AG04449 (cell line): ENCODE results near the gene SBF1.

Experiments used
- CTCF ChIA-PET: fragments of 350-600 bp; formaldehyde crosslinking; extraction: SDS; loops from one replicate; lab custom pipeline; 2021; ENCODE audit warnings: antibody characterized with exemption; lab: Yijun Ruan, JAX
- POLR2A ChIA-PET: fragments of 400-600, 350-600 bp; formaldehyde crosslinking; extraction: SDS; loops from one replicate; lab custom pipeline; 2020; ENCODE audit warnings: antibody characterized with exemption, inconsistent platforms; lab: Yijun Ruan, JAX
- DNase-seq: peaks from one replicate; pipeline ENCODE4 v3.0.0-alpha.2; 2010; ENCODE audit warnings: low read depth, low spot score
- H3K4me3 ChIP-seq: 2 replicates; pipeline ENCODE4 v1.5.1; 2011; ENCODE audit warnings: low read depth, mild to moderate bottlenecking, control low read depth, low read length
- CTCF ChIP-seq: IDR thresholded peaks from one replicate; pipeline ENCODE4 v1.5.1; 2011; ENCODE audit warnings: mild to moderate bottlenecking, moderate library complexity, low read length, control low read depth, inconsistent platforms; ENCODE audit not compliant: insufficient read depth; ENCODE audit errors: missing control alignments

Gene SBF1

GRCh38 chr22:50396751-50397370, 78.0 kb downstream of the SBF1 start:
- ChIA-PET POLR2A (no interaction called here), CTCF (interaction anchor here (1.1 to 1.2 kb wide), 2 partner anchors 9 to 12 kb away, joined by 3 read pairs; no protein-coding TSS in a partner anchor)
- TF ChIP-seq CTCF, result no peak
- no peak for DNase-seq
- no peak overlapping the region for H3K4me3 ChIP-seq
